HL-60 (cell line): ENCODE measurements around the gene IKBKE.

ENCODE experiments used
- DNase-seq, 2 experiments: peaks; one replicate each; pipeline ENCODE4 v3.0.0-alpha.2; 2010 to 2020; ENCODE audit warnings: low read depth in 1 of 2, low spot score in 1 of 2
- H3K27ac ChIP-seq: fragments of 250-450 bp; sonication (Bioruptor Pico); replicated peaks from 2 replicates; pipeline ENCODE4 v1.5.1; 2020; ENCODE audit warnings: mild to moderate bottlenecking, moderate library complexity
- H3K27me3 ChIP-seq: fragments of 250-450 bp; sonication (Bioruptor Pico); 2 replicates; pipeline ENCODE4 v1.5.1; 2021; ENCODE audit warnings: mild to moderate bottlenecking, moderate library complexity; ENCODE audit not compliant: insufficient read depth, poor library complexity, severe bottlenecking
- H3K4me3 ChIP-seq: replicated peaks from 2 replicates; pipeline ENCODE4 v1.5.1; 2011; ENCODE audit warnings: mild to moderate bottlenecking, control low read depth, low read length; ENCODE audit not compliant: insufficient read depth
- CTCF ChIP-seq: IDR thresholded peaks from one replicate; pipeline ENCODE4 v1.5.1; 2011; ENCODE audit warnings: low read length, control low read depth, inconsistent platforms; ENCODE audit not compliant: insufficient read depth
- GABPA ChIP-seq: IDR thresholded peaks from 2 replicates; pipeline ENCODE4 v1.6.1; 2012; ENCODE audit warnings: low read depth
- POLR2AphosphoS5 ChIP-seq: IDR thresholded peaks from 2 replicates; pipeline ENCODE4 v1.6.1; 2012; ENCODE audit warnings: low read depth
- REST ChIP-seq: IDR thresholded peaks from 2 replicates; pipeline ENCODE4 v1.6.1; 2012; ENCODE audit warnings: low read depth; ENCODE audit not compliant: insufficient replicate concordance
- SPI1 ChIP-seq: IDR thresholded peaks from 2 replicates; pipeline ENCODE4 v1.6.1; 2012; ENCODE audit warnings: low read depth, mild to moderate bottlenecking, borderline replicate concordance

IKBKE gene

DNA sequence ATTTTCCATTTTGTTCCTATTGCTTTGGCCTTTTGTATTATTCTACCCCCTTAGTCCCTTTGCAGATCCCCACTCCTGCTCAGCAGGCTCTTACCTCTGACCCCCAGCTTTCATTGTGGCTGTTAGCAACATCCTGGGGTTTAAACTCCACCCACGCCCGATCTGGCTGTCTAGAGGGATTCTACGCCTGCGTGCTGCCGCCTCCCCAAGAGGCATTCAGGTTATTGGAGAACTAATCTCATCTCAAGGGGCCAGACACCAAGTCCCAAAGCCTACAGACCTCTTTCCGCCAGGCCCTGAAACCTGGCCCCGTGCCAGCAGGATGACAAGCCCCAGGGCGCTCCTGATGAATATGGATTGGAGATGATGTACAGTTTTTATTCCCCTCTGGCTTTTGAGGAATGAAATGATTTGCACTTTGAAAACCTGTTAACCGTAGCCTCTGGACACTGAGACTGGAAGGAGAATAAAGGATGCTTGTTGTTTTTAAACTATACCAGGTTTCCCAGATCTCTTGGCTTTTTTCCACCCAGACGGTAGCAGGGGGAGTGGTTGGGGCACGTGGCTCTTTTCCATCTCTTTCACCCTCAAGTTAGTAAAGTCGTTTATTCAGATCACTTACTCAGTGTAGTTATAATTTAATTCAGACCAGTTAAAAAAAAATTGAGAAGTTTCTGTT lies 14.5 kb upstream of the IKBKE start:
- DNase-seq = no peak
- Histone ChIP-seq H3K27ac (no peak overlapping the region), H3K4me3 (no peak overlapping the region), H3K27me3 (no peaks in the 10 kb centered on the region)
- no peak for TF ChIP-seq GABPA
- no peak for TF ChIP-seq POLR2AphosphoS5
- TF ChIP-seq SPI1 = no peak
- TF ChIP-seq REST = no peak
- no peak for TF ChIP-seq CTCF

GRCh38 chr1:206456577-206457370 lies 13.5 kb upstream of the IKBKE start:
- Histone ChIP-seq H3K27me3 (no peaks in the 10 kb centered on the region), H3K27ac (no peak overlapping the region), H3K4me3 (no peak overlapping the region)
- no peak for DNase-seq
- TF ChIP-seq REST (no peak), GABPA (no peak), SPI1 (no peak), CTCF (no peak), POLR2AphosphoS5 (no peak)

- DNase-seq = no peak
- no peak for TF ChIP-seq POLR2AphosphoS5
- no peak for TF ChIP-seq REST
- no peak for TF ChIP-seq GABPA
- TF ChIP-seq CTCF = no peak
- TF ChIP-seq SPI1 = no peak
- Histone ChIP-seq H3K4me3 (no peak overlapping the region), H3K27me3 (no peaks in the 10 kb centered on the region), H3K27ac (no peak overlapping the region)
Measured at GRCh38 chr1:206457408-206458120, 12.7 kb upstream of the IKBKE start.
